ENCODE measurements around the gene CCDC183. TPM values are rescaled to one million over a fixed set of nuclear protein-coding genes. Genes with fewer than 3 reads are reported as not detected.
A peak's percentile ranks its signal among the peaks of the same experiment; 100 is the strongest.
"Not testable (repeated sequence)": the region's sequence is repeated elsewhere in the genome, so short reads cannot be mapped to it uniquely, and the experiment has no call there.

Gene CCDC183
- total RNA-seq, 4 donors from 2014 or later, result 1.4 to 3.4 (median 2.0) TPM; not detected in 1

DNA sequence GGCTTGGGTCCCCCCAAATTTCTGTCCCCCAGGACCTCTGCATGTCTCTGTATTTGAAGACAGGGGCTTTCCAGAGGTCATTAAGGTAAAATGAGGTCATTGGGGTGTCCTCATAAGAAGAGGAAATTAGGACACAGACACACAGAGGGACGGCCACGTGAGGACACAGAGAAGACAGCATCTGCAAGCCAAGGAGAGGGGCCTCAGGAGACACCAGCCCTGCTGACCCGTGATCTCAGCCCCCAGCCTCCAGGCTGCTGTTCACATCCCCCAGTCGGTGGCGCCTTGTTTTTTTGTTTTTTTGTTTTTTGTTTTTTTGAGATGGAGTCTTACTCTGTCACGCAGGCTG, 1.2 kb upstream of the CCDC183 start:
- Histone ChIP-seq H3K4me3 (no peak overlapping the region), H3K9me3 (no peaks in the 10 kb centered on the region), H3K27me3 (peaks cover 41% of the 10 kb centered on the region), H3K27ac (no peak overlapping the region), H3K4me1 (peaks cover 0 to 49% (median 18%) of the 10 kb centered on the region in 3 donors), H3K36me3 (peaks cover 0 to 18% of the 10 kb centered on the region in 2 donors)
- 74 to 80% methylated on average over 5 to 6 of the region's 6 CpGs for WGBS, 2 donors (ENCODE audit: low coverage in 1 of 2)
- no peak for TF ChIP-seq POLR2AphosphoS5 (IDR thresholded peaks at IDR 0.05)
- TF ChIP-seq, protein P1, sequence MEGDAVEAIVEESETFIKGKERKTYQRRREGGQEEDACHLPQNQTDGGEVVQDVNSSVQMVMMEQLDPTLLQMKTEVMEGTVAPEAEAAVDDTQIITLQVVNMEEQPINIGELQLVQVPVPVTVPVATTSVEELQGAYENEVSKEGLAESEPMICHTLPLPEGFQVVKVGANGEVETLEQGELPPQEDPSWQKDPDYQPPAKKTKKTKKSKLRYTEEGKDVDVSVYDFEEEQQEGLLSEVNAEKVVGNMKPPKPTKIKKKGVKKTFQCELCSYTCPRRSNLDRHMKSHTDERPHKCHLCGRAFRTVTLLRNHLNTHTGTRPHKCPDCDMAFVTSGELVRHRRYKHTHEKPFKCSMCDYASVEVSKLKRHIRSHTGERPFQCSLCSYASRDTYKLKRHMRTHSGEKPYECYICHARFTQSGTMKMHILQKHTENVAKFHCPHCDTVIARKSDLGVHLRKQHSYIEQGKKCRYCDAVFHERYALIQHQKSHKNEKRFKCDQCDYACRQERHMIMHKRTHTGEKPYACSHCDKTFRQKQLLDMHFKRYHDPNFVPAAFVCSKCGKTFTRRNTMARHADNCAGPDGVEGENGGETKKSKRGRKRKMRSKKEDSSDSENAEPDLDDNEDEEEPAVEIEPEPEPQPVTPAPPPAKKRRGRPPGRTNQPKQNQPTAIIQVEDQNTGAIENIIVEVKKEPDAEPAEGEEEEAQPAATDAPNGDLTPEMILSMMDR (IDR thresholded peaks at IDR 0.05), result no peak
- no peak for TF ChIP-seq EP300 (IDR thresholded peaks at IDR 0.05)
- no peak for TF ChIP-seq POLR2A (IDR thresholded peaks at IDR 0.05)
- no peak for ATAC-seq

DNA sequence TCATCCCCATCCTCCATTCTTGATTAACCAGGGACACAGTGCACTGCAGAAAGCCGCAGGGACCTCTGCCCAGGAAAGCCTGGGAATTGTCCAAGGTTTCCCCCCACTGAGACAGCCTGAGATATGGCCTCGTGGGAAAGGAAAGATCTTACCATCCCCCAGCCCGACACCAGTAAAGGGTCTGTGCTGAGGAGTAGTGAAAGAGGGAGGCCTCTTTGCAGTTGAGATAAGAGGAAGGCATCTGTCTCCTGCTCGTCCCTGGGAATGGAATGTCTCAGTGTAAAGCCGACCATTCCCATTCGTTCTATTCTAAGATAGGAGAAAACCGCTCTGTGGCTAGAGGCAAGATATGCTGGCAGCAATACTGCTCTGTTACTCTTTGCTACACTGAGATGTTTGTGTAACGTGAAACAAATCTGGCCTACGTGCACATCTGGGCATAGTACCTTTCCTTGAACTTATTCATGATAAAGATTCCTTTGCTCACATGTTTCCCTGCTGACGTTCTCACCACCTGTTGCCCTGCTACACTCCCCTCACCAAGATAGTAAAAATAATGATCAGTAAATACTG, 723 bp downstream of the CCDC183 start:
- Histone ChIP-seq H3K4me1 (peaks cover 0 to 50% (median 22%) of the 10 kb centered on the region in 3 donors), H3K27me3 (peaks cover 60% of the 10 kb centered on the region), H3K36me3 (peaks cover 0 to 18% of the 10 kb centered on the region in 2 donors)
- not testable (repeated sequence) for ATAC-seq, H3K9me3 ChIP-seq, H3K27ac ChIP-seq, H3K4me3 ChIP-seq
- 13 to 16% methylated on average over 10 of the region's 10 CpGs for WGBS, 2 donors (ENCODE audit: low coverage in 1 of 2)

DNA sequence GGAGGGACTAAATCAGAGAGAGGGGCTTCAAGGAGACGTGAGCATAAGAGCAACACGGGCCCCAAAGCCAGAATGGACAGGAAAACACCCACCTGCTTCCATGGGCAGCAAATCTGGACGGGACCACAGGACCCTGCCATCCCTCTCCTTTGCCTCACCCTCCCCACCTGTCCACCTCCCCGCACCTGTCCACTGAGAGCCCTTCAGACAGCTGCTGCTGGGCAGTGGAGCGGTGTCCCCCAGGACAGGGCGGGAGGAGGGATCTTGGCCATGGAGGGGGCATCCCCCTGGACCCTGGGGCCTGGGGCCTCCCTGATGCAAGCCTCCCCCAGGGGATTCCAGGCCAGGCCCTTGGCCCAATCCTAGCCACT, 2.6 kb downstream of the CCDC183 start:
- Histone ChIP-seq H3K27ac (no peak overlapping the region), H3K9me3 (no peaks in the 10 kb centered on the region), H3K36me3 (peaks cover 0 to 7% of the 10 kb centered on the region in 2 donors), H3K4me1 (peaks cover 0 to 40% (median 16%) of the 10 kb centered on the region in 3 donors), H3K4me3 (no peak overlapping the region), H3K27me3 (peaks cover 68% of the 10 kb centered on the region)
- TF ChIP-seq, protein P1 (IDR thresholded peaks at IDR 0.05), result no peak
- TF ChIP-seq POLR2AphosphoS5 (IDR thresholded peaks at IDR 0.05) (no peak), POLR2A (IDR thresholded peaks at IDR 0.05) (no peak), EP300 (IDR thresholded peaks at IDR 0.05) (no peak)
- no CpG with 5 or more reads among the region's 6 CpGs for WGBS, 2 donors (ENCODE audit: low coverage in 1 of 2)
- no peak for ATAC-seq

DNA sequence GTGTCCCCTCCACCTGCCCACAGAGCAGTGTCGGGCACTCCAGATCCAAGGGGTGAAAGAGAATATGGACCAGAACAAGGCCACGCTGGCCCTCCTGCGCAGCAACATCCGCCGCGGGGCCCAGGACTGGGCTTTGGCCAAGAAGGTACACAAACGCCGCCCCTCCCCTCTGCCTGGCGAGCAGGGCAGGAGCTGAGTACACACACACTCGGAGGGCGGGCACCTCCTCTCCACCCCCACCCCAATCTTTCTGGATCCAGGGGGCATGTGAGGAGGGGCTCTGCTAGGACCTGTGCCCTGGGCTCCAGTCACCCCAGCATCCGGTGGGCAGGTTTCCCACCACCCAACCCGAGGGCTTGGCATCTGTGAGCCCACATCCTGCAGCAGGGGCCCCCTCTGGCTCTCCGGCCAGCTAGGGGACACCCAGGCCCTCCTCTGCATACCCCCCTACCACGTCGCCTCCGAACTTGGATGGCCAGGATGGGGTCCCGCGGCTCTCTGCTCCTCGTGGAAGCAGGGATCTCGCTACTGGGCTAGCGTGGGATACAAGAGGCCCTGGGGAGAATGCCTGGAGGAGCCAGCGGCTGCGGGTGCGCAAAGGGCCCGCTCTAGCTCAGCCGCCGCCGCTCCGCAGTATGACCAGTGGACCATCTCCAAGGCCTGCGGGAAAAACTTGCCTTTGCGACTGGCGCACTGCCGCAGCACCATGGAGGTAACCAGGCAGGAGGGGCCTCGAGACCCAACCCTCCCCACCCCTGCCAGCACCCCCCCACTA, 3.1 kb downstream of the CCDC183 start:
- TF ChIP-seq POLR2AphosphoS5 (IDR thresholded peaks at IDR 0.05), result no peak
- TF ChIP-seq EP300 (IDR thresholded peaks at IDR 0.05), result no peak
- no peak for ATAC-seq
- H3K4me1 ChIP-seq, result peaks cover 0 to 40% (median 16%) of the 10 kb centered on the region in 3 donors
- H3K27ac ChIP-seq, result no peak overlapping the region
- peaks cover 68% of the 10 kb centered on the region for H3K27me3 ChIP-seq
- peak overlapping the region in 1 of 2 donors; percentile 42 for H3K4me3 ChIP-seq
- no CpG with 5 or more reads among the region's 35 CpGs for WGBS, 2 donors (ENCODE audit: low coverage in 1 of 2)
- peaks cover 0 to 8% of the 10 kb centered on the region in 2 donors for H3K36me3 ChIP-seq
- H3K9me3 ChIP-seq, result no peaks in the 10 kb centered on the region

DNA sequence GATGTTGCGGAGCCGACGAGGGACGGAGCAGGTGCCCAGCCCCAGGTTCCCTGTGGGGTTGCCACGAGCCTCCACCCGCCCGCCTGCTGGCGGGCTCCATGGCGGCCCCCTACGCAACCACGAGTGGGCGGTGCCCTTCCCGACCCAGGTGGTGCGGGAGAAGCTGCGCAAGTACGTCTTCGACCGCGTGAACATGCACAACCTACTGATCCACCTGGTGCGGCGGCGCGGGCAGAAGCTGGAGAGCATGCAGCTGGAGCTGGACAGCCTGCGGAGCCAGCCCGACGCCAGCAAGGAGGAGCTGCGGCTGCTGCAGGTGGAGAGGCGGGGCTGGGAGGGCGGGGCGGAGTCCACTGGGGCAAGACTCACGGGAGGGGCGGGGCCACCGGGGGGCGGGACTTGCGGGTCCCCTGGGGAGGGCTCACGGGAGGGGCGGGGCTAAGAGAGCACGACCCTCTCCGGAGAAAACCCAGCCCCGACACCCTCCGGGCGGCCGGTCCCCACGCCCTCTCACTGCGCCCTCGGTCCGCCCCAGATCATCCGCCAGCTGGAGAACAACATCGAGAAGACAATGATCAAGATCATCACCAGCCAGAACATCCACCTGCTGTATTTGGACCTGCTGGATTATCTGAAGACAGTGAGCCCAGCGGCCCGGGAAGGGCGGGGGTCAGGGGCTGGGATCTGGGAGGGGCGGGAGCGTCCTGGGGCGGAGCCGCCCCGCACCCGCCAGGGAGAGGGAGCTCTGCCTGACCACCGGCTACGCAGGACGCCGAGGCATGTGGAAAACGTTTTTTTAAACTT, 3.9 kb downstream of the CCDC183 start:
- Histone ChIP-seq H3K9me3 (no peaks in the 10 kb centered on the region), H3K27me3 (peaks cover 68% of the 10 kb centered on the region), H3K36me3 (peaks cover 0 to 12% of the 10 kb centered on the region in 2 donors), H3K4me1 (peaks cover 0 to 40% (median 16%) of the 10 kb centered on the region in 3 donors), H3K27ac (no peak overlapping the region), H3K4me3 (peak overlapping the region in 1 of 2 donors; percentile 42)
- peak; percentile 57 for ATAC-seq
- no peak for TF ChIP-seq POLR2A (IDR thresholded peaks at IDR 0.05)
- TF ChIP-seq EP300 (IDR thresholded peaks at IDR 0.05), result no peak
- TF ChIP-seq, protein P1 (IDR thresholded peaks at IDR 0.05), result no peak
- TF ChIP-seq POLR2AphosphoS5 (IDR thresholded peaks at IDR 0.05), result no peak
- 0% methylated on average over 1 of the region's 63 CpGs; no CpG with 5 or more reads in 1 of the 2 donors for WGBS, 2 donors (ENCODE audit: low coverage in 1 of 2)

Measured in gastroesophageal sphincter (tissue), 4 donors.